Measurements from ENCODE around the gene PCNX3. TPM values are rescaled to one million over a fixed set of nuclear protein-coding genes. Genes with fewer than 3 reads are reported as not detected.

PCNX3 gene
- total RNA-seq, 4 donors from 2014 or later: 21.0 to 53.4 (median 29.8) TPM

- TF ChIP-seq CTCF (IDR thresholded peaks at IDR 0.05) (peak in 2 of 5 experiments; percentile 69 to 77), EP300 (IDR thresholded peaks at IDR 0.05) (peak in 1 of 2 donors; percentile 97), POLR2A (IDR thresholded peaks at IDR 0.05) (peak; percentile 42 to 88)
- Histone ChIP-seq H3K36me3 (peaks cover 0 to 38% (median 24%) of the 10 kb centered on the region in 3 donors), H3K4me3 (peak within 1 kb of the TSS; percentile 88 to 93 (median 90)), H3K27me3 (no peaks in the 10 kb centered on the region), H3K9me3 (no peaks in the 10 kb centered on the region), H3K4me1 (peaks cover 4 to 33% (median 27%) of the 10 kb centered on the region in 4 donors), H3K27ac (peak within 1 kb of the TSS; percentile 93 to 99 (median 96))
- WGBS, 2 donors: 0 to 2% methylated on average over 24 to 81 of the region's 91 CpGs
- peak; percentile 93 to 98 for DNase-seq (ENCODE audit: low spot score in 2 of 2)
Measured at GRCh38 chr11:65662799-65663638, 47.4 kb downstream of the PCNX3 start, which contains the start of gene RELA. RELA (minus strand) TSS chr11:65662916; CDS start chr11:65662832, 84 bp downstream.

GRCh38 chr11:65663639-65664200 is 48.1 kb downstream of the PCNX3 start:
- no peak for TF ChIP-seq CTCF (IDR thresholded peaks at IDR 0.05)
- TF ChIP-seq EP300 (IDR thresholded peaks at IDR 0.05): no peak
- no peak for TF ChIP-seq POLR2A (IDR thresholded peaks at IDR 0.05)
- no peaks in the 10 kb centered on the region for H3K9me3 ChIP-seq
- H3K27me3 ChIP-seq: no peaks in the 10 kb centered on the region
- H3K4me1 ChIP-seq: peaks cover 4 to 33% (median 27%) of the 10 kb centered on the region in 4 donors
- 1 to 2% methylated on average over 14 to 15 of the region's 15 CpGs for WGBS, 2 donors
- H3K4me3 ChIP-seq: peak overlapping the region; percentile 48 to 91 (median 89)
- peak overlapping the region; percentile 93 to 99 (median 96) for H3K27ac ChIP-seq
- H3K36me3 ChIP-seq: peaks cover 0 to 31% (median 17%) of the 10 kb centered on the region in 3 donors
- DNase-seq (ENCODE audit: low spot score in 2 of 2): peak in 1 of 2 donors; percentile 61

GRCh38 chr11:65672180-65672860 is 56.7 kb downstream of the PCNX3 start:
- no peak overlapping the region for H3K27ac ChIP-seq
- no peaks in the 10 kb centered on the region for H3K36me3 ChIP-seq
- no peaks in the 10 kb centered on the region for H3K4me1 ChIP-seq
- no peaks in the 10 kb centered on the region for H3K27me3 ChIP-seq
- no peak overlapping the region for H3K4me3 ChIP-seq
- no peaks in the 10 kb centered on the region for H3K9me3 ChIP-seq
- DNase-seq (ENCODE audit: low spot score in 2 of 2): no peak
- TF ChIP-seq EP300 (IDR thresholded peaks at IDR 0.05) (no peak), POLR2A (IDR thresholded peaks at IDR 0.05) (no peak), CTCF (IDR thresholded peaks at IDR 0.05) (no peak)

- 90% methylated on average over 2 of the region's 2 CpGs for WGBS, 2 donors
Measured at GRCh38 chr11:65672982-65673381, 57.4 kb downstream of the PCNX3 start.

More at GRCh38 chr11:65672982-65673381, 57.4 kb downstream of the PCNX3 start:
- TF ChIP-seq EP300 (IDR thresholded peaks at IDR 0.05): no peak
- no peak for TF ChIP-seq POLR2A (IDR thresholded peaks at IDR 0.05)
- TF ChIP-seq CTCF (IDR thresholded peaks at IDR 0.05): no peak
- H3K27me3 ChIP-seq: no peaks in the 10 kb centered on the region
- H3K27ac ChIP-seq: no peak overlapping the region
- H3K9me3 ChIP-seq: no peaks in the 10 kb centered on the region
- no peak for DNase-seq (ENCODE audit: low spot score in 2 of 2)
- no peaks in the 10 kb centered on the region for H3K36me3 ChIP-seq
- no peaks in the 10 kb centered on the region for H3K4me1 ChIP-seq
- H3K4me3 ChIP-seq: no peak overlapping the region
